ENCODE results near the gene MVB12B. TPM values are rescaled to one million over a fixed set of nuclear protein-coding genes. Genes with fewer than 3 reads are reported as not detected.
A peak's percentile ranks its signal among the peaks of the same experiment; 100 is the strongest.

The MVB12B gene
- total RNA-seq, 1 donor from 2014 or later: 0.26 TPM

GRCh38 chr9:126328407-126328806 is 1.8 kb downstream of the MVB12B start:
- DNase-seq (ENCODE audit: low read depth) (no peak), FAIRE-seq (no peak)
- no peak overlapping the region for H3K4me3 ChIP-seq (ENCODE audit: low read depth, low read length)
- H3K27me3 ChIP-seq (ENCODE audit: control insufficient read depth, insufficient read depth, low read length): no peaks in the 10 kb centered on the region
- no peaks in the 10 kb centered on the region for H3K36me3 ChIP-seq (ENCODE audit: control insufficient read depth, insufficient read depth, low read length)
- no peak for TF ChIP-seq CTCF (IDR thresholded peaks at IDR 0.05; ENCODE audit: insufficient read depth, low read length, severe bottlenecking)

GRCh38 chr9:126329476-126330275 is 3.0 kb downstream of the MVB12B start:
- TF ChIP-seq CTCF (IDR thresholded peaks at IDR 0.05; ENCODE audit: insufficient read depth, low read length, severe bottlenecking): no peak
- FAIRE-seq (no peak), DNase-seq (ENCODE audit: low read depth) (peak; percentile 49)
- Histone ChIP-seq H3K4me3 (ENCODE audit: low read depth, low read length) (no peak overlapping the region), H3K27me3 (ENCODE audit: control insufficient read depth, insufficient read depth, low read length) (no peaks in the 10 kb centered on the region), H3K36me3 (ENCODE audit: control insufficient read depth, insufficient read depth, low read length) (no peaks in the 10 kb centered on the region)

- DNase-seq (ENCODE audit: low read depth) (no peak), FAIRE-seq (no peak)
- no peaks in the 10 kb centered on the region for H3K27me3 ChIP-seq (ENCODE audit: control insufficient read depth, insufficient read depth, low read length)
- no peak overlapping the region for H3K4me3 ChIP-seq (ENCODE audit: low read depth, low read length)
- H3K36me3 ChIP-seq (ENCODE audit: control insufficient read depth, insufficient read depth, low read length): no peaks in the 10 kb centered on the region
- TF ChIP-seq CTCF (IDR thresholded peaks at IDR 0.05; ENCODE audit: insufficient read depth, low read length, severe bottlenecking): no peak
Observed at GRCh38 chr9:126330536-126330935, 3.9 kb downstream of the MVB12B start.

- DNase-seq (ENCODE audit: low read depth) (peak; percentile 42), FAIRE-seq (no peak)
- Histone ChIP-seq H3K27me3 (ENCODE audit: control insufficient read depth, insufficient read depth, low read length) (no peaks in the 10 kb centered on the region), H3K36me3 (ENCODE audit: control insufficient read depth, insufficient read depth, low read length) (no peaks in the 10 kb centered on the region), H3K4me3 (ENCODE audit: low read depth, low read length) (no peak overlapping the region)
- TF ChIP-seq CTCF (IDR thresholded peaks at IDR 0.05; ENCODE audit: insufficient read depth, low read length, severe bottlenecking): no peak
Observed at GRCh38 chr9:126331964-126332748, 5.5 kb downstream of the MVB12B start.

- DNase-seq (ENCODE audit: low read depth) (peak; percentile 27), FAIRE-seq (no peak)
- no peaks in the 10 kb centered on the region for H3K36me3 ChIP-seq (ENCODE audit: control insufficient read depth, insufficient read depth, low read length)
- H3K27me3 ChIP-seq (ENCODE audit: control insufficient read depth, insufficient read depth, low read length): no peaks in the 10 kb centered on the region
- H3K4me3 ChIP-seq (ENCODE audit: low read depth, low read length): no peak overlapping the region
- no peak for TF ChIP-seq CTCF (IDR thresholded peaks at IDR 0.05; ENCODE audit: insufficient read depth, low read length, severe bottlenecking)
Observed at GRCh38 chr9:126334721-126335621, 8.3 kb downstream of the MVB12B start.

All from bronchial epithelial cell (primary cell).